HG03064 (cell line): ENCODE data around the gene HPCA.

Experiments
- ATAC-seq: cut with Tn5 transposase; IDR thresholded peaks from one replicate; pipeline ENCODE4 v1.9.1; 2021; ENCODE audit warnings: low read depth; ENCODE audit not compliant: unreplicated experiment

Gene HPCA

GRCh38 chr1:32888677-32889420 is 2.6 kb downstream of the HPCA start:
- ATAC-seq = no peak

- ATAC-seq = no peak
Measured at GRCh38 chr1:32889731-32890278, 3.5 kb downstream of the HPCA start.

- ATAC-seq = no peak
Measured at GRCh38 chr1:32890516-32891240, 4.4 kb downstream of the HPCA start.

GRCh38 chr1:32891241-32891570 is 4.9 kb downstream of the HPCA start:
- no peak for ATAC-seq

GRCh38 chr1:32891630-32892029 is 5.3 kb downstream of the HPCA start:
- no peak for ATAC-seq

GRCh38 chr1:32892368-32893197 is 6.3 kb downstream of the HPCA start:
- ATAC-seq = no peak

- ATAC-seq = no peak
Measured at GRCh38 chr1:32893198-32894018, 7.1 kb downstream of the HPCA start.

GRCh38 chr1:32894019-32894600 is 7.8 kb downstream of the HPCA start:
- no peak for ATAC-seq

- ATAC-seq = no peak
Measured at GRCh38 chr1:32894681-32895080, 8.4 kb downstream of the HPCA start.

GRCh38 chr1:32895325-32896215 is 9.3 kb downstream of the HPCA start:
- no peak for ATAC-seq

GRCh38 chr1:32896451-32896850 is 10.2 kb downstream of the HPCA start:
- no peak for ATAC-seq

GRCh38 chr1:32897082-32898049 is 11.1 kb downstream of the HPCA start:
- ATAC-seq = no peak

- ATAC-seq = no peak
Measured at GRCh38 chr1:32898056-32898455, 11.8 kb downstream of the HPCA start.

- no peak for ATAC-seq
Measured at GRCh38 chr1:32898958-32899357, 12.7 kb downstream of the HPCA start.

- no peak for ATAC-seq
Measured at GRCh38 chr1:32899586-32900296, 13.4 kb downstream of the HPCA start.

GRCh38 chr1:32900371-32900955 is 14.2 kb downstream of the HPCA start:
- ATAC-seq = no peak
